ENCODE measurements around the gene ELK3.

The ELK3 gene

GRCh38 chr12:96260644-96261043 is 66.5 kb downstream of the ELK3 start:
- DNase-seq, result no peak

GRCh38 chr12:96261557-96261956 is 67.4 kb downstream of the ELK3 start:
- DNase-seq, result no peak

- peak; percentile 93 for DNase-seq
Measured at GRCh38 chr12:96263449-96263902, 69.3 kb downstream of the ELK3 start.

GRCh38 chr12:96265400-96265799 is 71.2 kb downstream of the ELK3 start:
- DNase-seq, result no peak

GRCh38 chr12:96265836-96266235 is 71.7 kb downstream of the ELK3 start:
- DNase-seq, result no peak

GRCh38 chr12:96266238-96266637 is 72.1 kb downstream of the ELK3 start:
- DNase-seq, result no peak

- DNase-seq, result no peak
Measured at GRCh38 chr12:96271469-96272199, 77.5 kb downstream of the ELK3 start.

GRCh38 chr12:96274331-96274730 is 80.2 kb downstream of the ELK3 start:
- no peak for DNase-seq

- no peak for DNase-seq
Measured at GRCh38 chr12:96285158-96285557, 91.0 kb downstream of the ELK3 start.

GRCh38 chr12:96289067-96289466 is 94.9 kb downstream of the ELK3 start:
- no peak for DNase-seq

- DNase-seq, result no peak
Measured at GRCh38 chr12:96293093-96293492, 98.9 kb downstream of the ELK3 start.

- no peak for DNase-seq
Measured at GRCh38 chr12:96294831-96295230, 100.7 kb downstream of the ELK3 start.

- no peak for DNase-seq
Measured at GRCh38 chr12:96295532-96296160, 101.5 kb downstream of the ELK3 start.

GRCh38 chr12:96297504-96297903 is 103.3 kb downstream of the ELK3 start:
- DNase-seq, result no peak

GRCh38 chr12:96300064-96300463 is 105.9 kb downstream of the ELK3 start:
- no peak for DNase-seq

GRCh38 chr12:96301732-96302131 is 107.6 kb downstream of the ELK3 start:
- no peak for DNase-seq

- no peak for DNase-seq
Measured at GRCh38 chr12:96302687-96303310, 108.6 kb downstream of the ELK3 start.

- DNase-seq, result no peak
Measured at GRCh38 chr12:96303653-96304052, 109.5 kb downstream of the ELK3 start.

- no peak for DNase-seq
Measured at GRCh38 chr12:96305665-96306064, 111.5 kb downstream of the ELK3 start.

- DNase-seq, result no peak
Measured at GRCh38 chr12:96308881-96309280, 114.7 kb downstream of the ELK3 start.

- no peak for DNase-seq
Measured at GRCh38 chr12:96310067-96310466, 115.9 kb downstream of the ELK3 start.

- DNase-seq, result no peak
Measured at GRCh38 chr12:96311191-96311590, 117.0 kb downstream of the ELK3 start.

GRCh38 chr12:96313606-96314005 is 119.4 kb downstream of the ELK3 start:
- DNase-seq, result no peak

- no peak for DNase-seq
Measured at GRCh38 chr12:96314723-96315122, 120.5 kb downstream of the ELK3 start.
